Fibroblast of skin of back (primary cell): ENCODE data around the gene SIGLEC9.

ENCODE experiments used
- DNase-seq: peaks from one replicate; pipeline ENCODE4 v3.0.0-alpha.2; 2013

Gene SIGLEC9

DNA sequence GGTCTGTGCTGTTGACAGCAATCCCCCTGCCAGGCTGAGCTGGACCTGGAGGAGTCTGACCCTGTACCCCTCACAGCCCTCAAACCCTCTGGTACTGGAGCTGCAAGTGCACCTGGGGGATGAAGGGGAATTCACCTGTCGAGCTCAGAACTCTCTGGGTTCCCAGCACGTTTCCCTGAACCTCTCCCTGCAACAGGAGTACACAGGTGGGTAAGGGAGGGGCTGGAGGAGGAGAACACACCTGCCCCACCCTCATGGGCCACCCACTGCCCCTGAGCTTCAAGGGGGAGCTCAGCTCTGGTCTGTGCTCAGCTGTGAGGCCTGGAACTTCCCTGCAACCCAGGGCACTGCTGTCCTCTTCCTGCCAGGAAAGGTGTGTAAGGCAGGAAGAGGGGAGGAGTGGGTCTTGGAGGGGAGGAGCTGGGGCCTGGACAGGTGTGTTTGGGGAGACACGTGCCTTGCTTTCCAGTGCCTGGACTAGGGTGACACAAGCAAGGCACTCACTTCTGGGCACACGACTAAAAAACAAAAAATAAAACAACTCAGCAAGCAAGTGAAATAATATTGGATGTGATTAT lies 21.3 kb downstream of the SIGLEC9 start:
- no peak for DNase-seq

GRCh38 chr19:51146751-51147150 lies 22.0 kb downstream of the SIGLEC9 start:
- no peak for DNase-seq

DNA sequence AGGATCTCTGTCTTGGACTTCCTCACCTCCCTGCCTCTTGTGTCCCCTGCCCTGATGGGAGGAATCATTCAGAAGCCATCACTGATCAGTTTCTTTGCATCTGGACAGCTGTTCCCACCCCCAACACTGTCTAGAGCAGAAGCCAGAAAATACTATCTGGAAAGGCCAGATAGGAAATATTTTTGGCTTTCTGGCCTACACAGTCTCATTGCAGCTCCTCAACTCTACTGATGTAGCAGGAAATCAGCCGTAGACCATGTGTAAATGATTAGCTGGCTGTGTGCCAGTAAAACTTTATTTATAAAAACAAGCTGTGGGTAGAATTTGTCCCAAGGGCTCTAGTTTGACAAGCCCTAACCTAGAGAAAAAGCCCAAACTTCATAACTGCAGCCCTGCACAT lies 23.0 kb downstream of the SIGLEC9 start:
- DNase-seq, result no peak

- no peak for DNase-seq
Measured at GRCh38 chr19:51148580-51148979, 23.9 kb downstream of the SIGLEC9 start.

DNA sequence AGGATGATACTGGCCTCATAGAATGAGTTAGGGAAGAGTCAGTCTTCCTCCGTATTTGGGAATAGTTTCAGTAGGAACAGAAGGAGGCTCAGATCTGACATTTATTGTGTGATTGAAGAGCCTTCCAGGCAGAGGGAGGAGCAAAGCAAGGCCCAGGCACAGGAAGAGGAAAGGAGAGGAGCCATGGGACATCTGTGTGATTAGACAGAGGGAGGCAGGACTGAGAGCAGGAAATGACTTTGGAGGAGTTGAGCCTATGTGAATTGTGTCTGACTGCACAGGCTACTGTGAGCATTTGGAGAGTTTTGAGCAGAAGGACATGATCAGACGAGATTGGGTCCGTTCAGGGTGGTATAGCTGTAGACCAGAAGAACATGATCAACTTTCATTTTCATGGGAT lies 25.9 kb downstream of the SIGLEC9 start:
- no peak for DNase-seq

- DNase-seq, result no peak
Measured at GRCh38 chr19:51156710-51157109, 32.0 kb downstream of the SIGLEC9 start.

GRCh38 chr19:51157265-51157664 lies 32.6 kb downstream of the SIGLEC9 start:
- DNase-seq, result no peak

- peak; percentile 9 for DNase-seq
Measured at GRCh38 chr19:51158474-51159129, 33.9 kb downstream of the SIGLEC9 start.

- DNase-seq, result no peak
Measured at GRCh38 chr19:51159656-51160055, 35.0 kb downstream of the SIGLEC9 start.

GRCh38 chr19:51161266-51161665 lies 36.6 kb downstream of the SIGLEC9 start:
- no peak for DNase-seq

DNA sequence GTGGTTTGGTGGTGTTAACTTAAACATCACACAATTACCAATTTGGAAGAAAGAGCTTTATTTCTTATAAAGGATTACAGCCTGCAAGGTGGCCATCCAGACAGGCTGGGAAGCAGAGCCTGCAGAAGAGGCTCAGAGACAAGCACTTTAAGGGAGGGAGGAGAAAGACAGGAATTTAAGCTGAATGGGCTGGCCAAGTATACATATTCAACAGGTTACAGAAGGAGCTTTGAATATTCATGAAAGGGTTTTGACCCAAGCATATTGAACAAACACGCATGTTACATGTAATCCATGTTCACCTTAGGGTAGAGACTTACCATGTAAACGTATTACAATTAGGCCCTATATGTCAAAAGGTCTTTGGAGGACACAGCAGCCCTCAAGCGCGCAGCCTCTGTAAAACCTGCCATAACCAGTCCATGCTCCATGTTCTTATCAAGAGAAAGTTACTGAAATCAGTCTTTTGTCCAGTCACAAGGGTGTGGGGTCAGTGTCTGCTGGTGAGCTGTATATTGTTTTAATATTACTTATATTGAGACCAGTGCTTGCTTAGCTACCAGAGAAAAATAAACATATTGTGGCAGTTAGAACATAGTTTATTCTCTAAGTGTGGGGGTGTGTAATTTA lies 37.3 kb downstream of the SIGLEC9 start:
- DNase-seq, result no peak

GRCh38 chr19:51163257-51163656 lies 38.6 kb downstream of the SIGLEC9 start:
- no peak for DNase-seq

GRCh38 chr19:51164215-51164614 lies 39.5 kb downstream of the SIGLEC9 start:
- DNase-seq, result no peak

DNA sequence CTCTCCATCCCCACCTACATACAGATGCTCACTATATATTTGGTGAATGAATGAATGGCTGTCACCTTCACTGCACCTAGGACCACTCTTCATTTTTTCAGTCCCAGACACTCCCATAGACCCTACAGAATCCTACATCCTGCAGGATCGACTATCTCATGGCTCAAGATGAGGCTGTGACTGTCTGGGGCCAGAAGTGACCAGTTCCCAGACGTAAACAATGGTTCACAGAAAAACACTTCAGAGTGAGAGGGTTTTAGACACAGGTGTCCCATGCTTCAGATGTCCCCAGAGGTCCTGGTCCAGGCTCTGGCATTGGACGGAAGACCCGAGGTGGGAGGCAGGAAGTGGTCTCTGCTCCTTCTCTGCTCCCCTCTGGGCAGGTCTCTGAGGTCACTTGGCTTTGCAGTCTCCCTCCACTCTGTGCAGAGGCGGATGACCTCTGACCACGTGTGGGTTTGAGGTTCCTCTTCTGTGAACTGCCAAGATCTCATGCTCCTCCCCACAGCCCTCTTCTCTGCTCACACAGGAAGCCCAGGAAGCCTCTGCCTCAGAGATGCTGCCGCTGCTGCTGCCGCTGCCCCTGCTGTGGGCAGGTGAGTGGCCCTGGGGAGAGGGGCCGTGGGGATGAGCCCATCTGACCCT lies 42.3 kb downstream of the SIGLEC9 start:
- no peak for DNase-seq

GRCh38 chr19:51168564-51169282 lies 44.0 kb downstream of the SIGLEC9 start:
- DNase-seq, result no peak

- peak; percentile 56 for DNase-seq
Measured at GRCh38 chr19:51169283-51169918, 44.7 kb downstream of the SIGLEC9 start.

- no peak for DNase-seq
Measured at GRCh38 chr19:51172223-51172622, 47.5 kb downstream of the SIGLEC9 start.

- no peak for DNase-seq
Measured at GRCh38 chr19:51173681-51174080, 49.0 kb downstream of the SIGLEC9 start.

GRCh38 chr19:51179256-51179655 lies 54.5 kb downstream of the SIGLEC9 start:
- DNase-seq, result no peak
